HL-60/S4 treated with retinoic acid at 250 ng/mL for 4 days and 3 days (cell line): ENCODE data around the gene ELFN1.

Source experiments
- in situ Hi-C: fragments of 300-500 bp; cut with MboI; formaldehyde crosslinking; loops from 2 replicates; pipeline ENCODE4 v1.7.0; 2022; ENCODE audit warnings: low sequenced_read_pairs

The ELFN1 gene

DNA sequence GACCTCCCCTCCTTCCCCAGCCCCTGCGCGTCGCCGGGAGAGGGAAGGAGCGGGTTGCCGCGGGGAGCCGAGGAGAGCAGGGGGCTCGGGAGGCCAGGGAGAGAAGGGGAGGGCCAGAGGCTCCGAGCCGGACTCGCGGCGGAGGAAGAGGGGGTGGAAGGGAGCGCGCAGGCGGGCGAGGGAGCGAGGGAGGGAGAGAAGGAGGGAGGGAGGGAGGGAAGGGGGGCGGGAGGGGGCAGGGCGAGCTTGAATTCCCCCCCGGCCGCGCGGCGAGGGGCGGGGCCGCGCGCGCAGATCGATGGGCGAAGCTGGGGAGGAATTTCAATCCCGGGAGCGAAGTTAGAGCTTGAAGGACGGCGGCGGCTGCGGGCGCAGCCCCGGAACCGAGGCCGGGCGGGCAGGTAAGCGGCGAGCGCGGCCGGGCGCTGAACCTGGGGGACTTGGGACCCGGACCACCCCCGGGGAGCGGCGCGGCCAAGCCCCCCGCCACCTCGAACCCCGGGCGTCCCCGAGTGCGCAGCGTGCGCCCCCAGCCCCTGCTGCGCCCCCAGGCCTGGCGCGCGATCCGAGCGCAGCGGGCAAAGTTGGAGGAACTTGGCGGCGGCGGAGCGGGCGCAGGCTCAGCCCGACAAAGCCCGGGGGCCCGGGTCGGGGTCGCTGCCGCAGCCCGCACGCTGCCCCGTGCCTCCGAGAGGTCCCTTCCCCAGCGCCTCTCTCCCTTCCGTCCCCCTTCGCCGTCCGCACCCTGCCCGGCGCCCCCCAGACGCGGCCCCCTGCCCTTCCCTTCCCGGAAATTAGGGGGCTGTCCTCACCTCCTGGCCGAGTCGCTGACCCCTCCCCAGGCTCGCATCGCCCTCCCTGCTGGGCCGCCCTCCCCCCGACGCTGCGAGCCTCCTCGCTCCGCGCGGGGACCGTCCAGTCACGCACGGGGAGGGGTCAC lies at the start of gene ELFN1:
TSS of gene ELFN1 (plus strand) at position 324 of the 940 bp plus-strand sequence. CDS start 74,320 bp downstream, outside the sequence.
- in situ Hi-C loops, result no loop called here

DNA sequence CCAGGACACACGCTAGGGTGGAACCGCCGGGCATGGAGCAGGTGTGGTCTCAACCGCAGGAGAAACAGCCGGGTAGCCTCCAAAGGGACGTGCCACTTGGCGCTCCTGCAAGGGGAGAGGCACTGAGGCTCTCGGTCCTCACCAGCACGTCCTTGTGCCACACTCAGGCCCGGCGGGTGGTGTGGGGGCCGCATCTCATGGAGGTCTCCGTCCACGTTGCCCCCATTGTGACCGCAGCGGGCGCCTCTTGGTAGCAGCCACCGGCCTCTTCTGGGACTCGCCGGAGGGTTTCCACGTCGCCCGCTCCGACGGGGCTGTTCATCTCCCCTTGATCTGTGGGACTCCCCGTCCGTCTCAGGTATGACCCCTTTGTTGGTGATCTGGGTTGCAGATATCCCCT lies 49.2 kb upstream of the ELFN1 start:
- in situ Hi-C loops, result no loop called here

DNA sequence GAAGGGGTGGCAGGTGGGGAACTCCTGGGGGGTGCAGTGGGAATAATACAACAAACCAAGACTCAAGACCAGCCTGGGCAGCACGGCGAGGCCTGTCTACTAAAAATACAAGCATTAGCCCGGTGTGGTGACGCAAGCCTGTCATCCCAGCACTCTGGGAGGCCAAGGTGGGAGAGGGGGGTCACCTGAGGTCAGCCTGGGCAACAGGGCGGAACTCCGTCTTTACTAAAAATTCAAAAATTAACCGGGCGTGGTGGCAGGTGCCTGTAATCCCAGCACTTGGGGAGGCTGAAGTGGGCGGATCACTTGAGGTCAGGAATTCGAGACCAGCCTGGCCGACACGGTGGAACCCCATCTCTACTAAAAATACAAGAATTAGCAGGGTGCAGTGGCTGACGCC lies 48.4 kb upstream of the ELFN1 start:
- in situ Hi-C loops, result no loop called here

DNA sequence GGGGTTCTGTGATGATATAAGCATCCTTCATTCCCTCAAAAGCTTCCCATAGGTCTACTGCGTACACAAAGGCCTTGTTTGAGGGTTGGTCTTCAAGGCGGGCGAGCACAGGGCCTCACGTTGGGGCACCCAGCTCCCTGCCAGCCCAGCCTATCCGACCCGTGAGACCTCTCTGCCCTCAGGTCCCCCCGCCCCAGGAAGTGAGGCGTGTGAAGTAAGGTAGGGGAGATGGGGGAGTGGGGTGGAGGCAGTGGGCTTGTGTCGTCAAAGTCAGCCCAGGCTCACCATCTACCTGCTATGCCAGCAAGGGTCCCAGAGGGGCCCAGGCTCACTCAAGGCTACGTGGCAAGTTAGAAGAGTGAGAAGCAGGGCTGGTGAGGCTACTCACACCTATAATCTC lies 47.6 kb upstream of the ELFN1 start:
- in situ Hi-C loops, result no loop called here

DNA sequence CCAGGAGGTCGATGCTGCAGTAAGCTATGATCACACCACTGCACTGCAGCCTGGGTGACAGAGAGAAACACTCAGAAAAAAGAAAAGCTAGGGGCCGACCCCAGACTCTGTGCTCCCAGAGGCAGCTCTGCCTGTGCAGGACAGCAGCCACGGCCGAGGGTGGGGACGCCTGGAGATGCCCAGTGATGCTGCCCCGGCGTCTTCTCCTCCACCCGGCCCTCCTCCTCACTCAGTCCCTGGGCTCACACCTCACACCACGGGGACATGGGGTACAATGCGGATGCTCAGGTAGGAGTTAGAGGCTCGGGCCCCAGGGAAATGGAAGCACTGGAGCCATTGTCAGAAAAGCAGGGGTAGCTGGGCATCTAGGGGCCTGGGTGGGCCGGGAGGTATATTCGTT lies 46.3 kb upstream of the ELFN1 start:
- in situ Hi-C loops, result no loop called here

DNA sequence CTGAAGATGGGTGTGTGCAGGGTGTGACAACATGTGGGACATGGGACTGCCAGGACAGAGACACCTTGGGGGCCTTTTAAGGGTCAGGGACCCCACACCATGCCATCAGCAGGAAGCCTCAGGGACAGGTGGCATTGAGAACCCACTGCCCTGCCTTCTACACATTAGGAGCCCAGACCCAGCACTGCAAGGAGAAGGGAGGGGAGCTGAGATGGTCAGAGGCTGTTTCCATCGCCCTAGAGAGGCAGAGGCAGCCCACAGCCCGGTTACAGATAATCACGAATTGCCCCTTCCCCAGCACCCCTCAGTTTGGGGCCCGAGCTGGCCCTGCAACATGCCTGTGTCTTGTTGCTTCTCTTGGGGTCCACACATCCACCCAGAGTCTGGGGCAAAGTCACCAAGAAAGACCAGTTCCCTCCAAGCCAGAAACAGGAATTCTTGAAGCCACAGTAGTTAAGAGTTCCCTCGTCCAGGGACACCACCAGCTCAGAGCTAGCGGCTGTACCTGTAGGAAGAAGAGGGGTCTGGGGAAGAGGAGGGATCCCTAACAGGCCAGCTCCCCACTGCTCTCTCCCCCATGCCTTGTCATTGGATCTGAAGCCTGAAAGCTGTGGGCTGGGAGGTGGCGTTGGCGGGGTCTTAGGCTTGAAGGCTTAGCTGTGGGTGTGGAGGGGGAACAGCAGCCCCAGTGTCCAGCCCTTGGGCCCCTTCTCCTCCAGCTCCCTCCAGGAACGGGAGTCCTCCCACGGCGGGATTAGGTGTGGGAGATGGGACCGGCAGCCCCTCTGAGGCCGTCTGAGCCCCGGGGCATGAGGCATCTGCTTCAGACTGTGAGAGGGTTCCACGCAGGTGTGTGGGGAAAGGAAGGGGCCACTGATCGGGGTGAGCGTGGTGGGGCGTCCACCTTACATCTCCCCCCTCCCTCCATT lies 44.8 kb upstream of the ELFN1 start:
- in situ Hi-C loops, result no loop called here

DNA sequence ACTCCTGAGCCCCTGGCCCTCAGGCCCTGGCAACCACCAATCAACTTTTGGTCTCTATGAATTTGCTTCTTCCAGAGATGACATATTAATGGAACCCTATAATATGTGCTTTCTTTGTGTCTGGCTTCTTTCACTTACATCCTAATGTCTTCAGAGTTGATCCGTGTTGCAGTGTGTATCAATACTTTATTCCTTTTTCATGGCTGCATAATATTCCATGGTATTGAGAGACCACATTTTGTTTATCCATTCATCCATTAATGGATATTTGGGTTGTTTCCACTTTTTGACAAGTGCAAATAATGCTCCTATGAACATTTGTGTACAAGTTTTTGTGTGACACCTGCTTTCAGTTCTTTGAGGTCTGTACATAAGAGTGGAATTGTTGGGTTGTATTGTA lies 43.3 kb upstream of the ELFN1 start:
- in situ Hi-C loops, result no loop called here

DNA sequence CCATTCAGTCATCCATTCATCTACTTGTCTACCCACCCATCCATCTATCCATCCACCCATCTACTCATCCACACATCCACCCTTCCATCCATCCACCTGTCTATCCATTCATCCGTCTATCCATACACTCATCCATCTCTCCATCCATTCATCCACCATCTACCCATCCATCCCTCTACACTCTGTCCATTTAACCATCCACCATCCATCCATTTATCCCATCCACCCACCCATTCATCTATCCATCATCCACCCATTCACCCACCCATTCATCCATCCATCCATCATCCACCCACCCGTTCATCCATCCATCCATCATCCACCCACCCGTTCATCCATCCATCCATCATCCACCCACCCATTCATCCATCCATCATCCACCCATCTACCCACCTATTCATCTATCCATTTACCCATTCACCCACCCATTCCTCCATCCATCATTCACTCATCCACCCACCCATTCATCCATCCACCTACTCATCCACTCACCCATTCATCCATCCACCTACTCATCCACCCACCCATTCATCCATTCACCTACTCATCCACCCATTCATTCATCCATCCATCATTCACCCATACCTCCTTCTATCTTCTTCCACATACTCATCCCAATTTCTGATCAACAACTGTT lies 39.3 kb upstream of the ELFN1 start:
- in situ Hi-C loops, result no loop called here

DNA sequence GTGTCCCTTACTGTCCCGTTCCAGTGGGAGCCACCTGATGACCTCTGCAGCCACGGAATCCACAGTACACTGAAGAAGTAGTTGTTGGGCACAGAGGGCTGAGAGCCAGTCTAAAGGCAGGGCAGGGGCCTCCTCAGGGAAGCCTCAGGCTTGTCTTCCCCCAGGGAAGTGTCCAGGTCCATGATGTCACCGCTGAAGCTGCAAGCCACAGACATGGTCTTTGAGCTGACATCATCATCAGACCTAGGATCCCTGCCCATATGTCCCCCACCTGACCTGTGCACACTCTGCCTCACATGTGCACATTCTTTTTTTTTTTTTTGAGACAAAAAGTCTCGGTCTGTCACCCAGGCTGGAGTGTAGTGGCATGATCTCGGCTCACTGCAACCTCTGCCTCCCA lies 38.4 kb upstream of the ELFN1 start:
- in situ Hi-C loops, result no loop called here

DNA sequence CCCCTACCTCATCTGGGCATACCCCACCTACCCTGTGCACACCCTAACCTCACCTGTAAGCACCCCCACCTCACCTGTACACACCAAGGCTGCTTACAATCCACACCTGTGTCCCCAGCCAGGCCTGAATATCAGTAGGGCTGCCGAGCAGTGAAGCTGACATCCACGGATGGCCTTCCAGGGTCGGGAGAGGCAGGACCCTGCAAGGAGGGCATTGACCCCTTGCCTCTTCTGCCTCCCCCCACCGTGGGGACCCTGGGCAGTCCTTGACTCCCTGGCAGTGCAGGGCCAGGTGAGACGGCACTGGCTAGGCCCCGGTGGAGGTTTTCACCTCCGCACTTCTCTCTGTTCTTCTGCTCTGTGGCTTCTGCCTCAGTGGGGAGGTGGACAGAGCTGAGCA lies 37.6 kb upstream of the ELFN1 start:
- in situ Hi-C loops, result no loop called here

DNA sequence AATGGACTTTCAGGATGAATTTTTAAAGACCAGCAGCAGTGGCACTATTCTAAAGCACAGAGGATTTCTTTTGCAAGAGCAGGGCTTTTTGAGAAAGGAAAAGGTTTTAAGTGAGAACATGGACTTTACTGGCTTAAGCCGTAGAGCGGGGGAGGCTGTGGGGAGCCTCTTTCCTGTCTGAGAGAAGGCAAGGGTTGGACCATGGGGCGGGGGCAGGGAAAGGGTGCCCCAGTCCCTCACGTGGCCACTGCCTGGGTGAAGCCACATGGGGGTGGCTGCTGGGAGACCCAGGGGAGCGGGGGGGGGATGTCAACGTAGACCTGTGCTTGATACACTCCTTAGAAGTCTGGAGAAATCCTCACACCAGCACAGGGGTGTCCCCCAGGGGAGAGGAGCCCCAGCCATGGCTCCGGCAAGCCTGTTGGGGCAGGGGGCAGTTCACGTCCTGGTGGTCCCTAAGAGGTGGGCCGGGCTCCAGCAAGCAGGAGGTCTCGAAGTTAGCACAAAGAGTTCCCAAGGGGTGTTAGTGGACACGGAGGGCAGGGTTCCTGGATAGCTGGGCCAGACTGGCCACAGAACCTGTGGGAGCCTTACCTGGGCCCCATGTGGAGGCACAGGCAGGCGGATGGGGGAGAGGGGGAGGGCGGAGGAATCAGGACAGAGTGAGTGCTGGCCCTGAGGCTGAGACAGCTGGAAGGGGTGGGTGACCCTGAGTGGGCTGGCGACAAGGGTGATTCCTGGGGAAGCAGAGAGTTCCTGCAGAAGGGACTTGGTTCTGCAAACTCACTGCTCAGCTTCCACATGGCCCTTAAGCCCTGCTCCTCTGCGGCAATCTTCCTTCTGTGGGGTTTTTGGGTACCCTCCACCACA lies 36.9 kb upstream of the ELFN1 start:
- in situ Hi-C loops, result no loop called here

DNA sequence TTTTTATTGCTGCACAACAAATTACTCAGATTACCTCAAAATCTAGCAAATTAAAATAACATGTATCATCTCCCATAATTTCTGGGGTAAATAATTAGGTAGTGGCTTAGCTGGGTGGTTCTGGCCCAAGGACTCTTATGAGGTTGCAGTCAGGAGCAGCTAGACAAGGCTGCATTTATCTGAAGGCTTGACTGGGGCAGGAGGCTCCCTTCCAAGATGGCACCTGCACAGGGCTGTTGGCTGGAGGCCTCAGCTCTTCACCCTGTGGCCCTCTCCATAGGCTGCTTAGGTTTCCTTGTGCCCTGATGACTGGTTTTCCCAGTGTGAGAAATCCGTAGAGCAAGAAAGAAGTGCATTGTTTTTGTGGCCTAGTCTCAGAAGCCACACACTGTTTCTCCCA lies 34.7 kb upstream of the ELFN1 start:
- in situ Hi-C loops, result no loop called here

DNA sequence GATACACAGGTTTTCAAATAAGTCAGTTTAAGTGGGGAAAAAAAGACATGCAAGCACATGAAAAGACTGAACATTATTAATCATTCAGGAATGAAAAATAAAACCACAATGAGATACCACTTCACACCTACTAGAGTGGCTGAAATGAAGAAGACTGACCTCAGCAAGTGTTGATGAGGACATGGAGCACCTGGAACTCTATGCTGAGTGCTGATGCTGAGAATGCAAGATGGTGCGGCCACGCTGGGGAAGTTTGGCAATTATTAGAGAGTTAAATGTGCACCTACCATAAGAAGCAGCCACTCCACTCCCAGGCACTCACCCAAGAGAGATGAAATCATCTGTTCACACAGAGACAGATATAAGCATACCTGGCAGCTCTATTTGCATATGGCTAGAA lies 32.9 kb upstream of the ELFN1 start:
- in situ Hi-C loops, result no loop called here

DNA sequence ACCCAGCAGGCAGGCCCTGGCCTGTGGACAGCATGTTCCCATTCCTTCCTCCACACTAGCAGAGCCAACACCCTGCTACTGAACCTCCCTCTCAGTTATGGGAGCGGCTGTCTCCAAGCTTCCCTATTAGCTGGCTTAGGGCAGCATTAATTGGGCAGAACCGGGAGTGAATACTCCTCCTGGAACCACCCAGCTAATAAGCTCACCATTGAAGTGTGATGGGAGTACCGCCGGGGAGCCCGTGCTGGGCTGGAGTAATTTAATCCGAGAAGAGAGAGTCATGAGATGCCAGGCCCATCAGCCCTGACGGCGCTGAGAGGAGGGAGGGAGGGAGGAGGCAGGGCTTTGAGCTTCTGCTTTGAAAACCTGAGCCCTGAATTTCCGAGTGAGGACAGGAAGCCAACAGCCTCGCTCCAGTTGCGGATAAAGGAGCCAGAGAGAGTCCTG lies 31.8 kb upstream of the ELFN1 start:
- in situ Hi-C loops, result no loop called here

DNA sequence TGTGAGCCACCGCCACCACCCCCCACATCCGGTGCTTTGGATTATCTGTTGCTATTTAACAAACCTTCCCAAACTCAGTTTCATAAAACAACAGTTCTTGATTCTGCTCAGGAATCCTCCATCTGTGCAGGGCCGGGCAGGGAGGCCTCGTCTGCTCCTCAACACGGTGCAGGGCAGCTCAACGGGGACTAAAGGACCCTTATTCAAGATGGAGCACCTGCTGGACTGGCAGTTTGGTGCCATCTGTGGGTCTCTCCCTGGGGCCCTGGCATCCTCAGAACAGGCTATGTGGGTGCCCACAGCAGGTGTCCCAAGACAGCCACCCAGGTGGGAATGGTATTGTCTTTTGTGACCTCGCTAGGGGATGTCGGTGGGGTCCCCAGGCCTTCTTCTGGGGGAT lies 31.0 kb upstream of the ELFN1 start:
- in situ Hi-C loops, result no loop called here

DNA sequence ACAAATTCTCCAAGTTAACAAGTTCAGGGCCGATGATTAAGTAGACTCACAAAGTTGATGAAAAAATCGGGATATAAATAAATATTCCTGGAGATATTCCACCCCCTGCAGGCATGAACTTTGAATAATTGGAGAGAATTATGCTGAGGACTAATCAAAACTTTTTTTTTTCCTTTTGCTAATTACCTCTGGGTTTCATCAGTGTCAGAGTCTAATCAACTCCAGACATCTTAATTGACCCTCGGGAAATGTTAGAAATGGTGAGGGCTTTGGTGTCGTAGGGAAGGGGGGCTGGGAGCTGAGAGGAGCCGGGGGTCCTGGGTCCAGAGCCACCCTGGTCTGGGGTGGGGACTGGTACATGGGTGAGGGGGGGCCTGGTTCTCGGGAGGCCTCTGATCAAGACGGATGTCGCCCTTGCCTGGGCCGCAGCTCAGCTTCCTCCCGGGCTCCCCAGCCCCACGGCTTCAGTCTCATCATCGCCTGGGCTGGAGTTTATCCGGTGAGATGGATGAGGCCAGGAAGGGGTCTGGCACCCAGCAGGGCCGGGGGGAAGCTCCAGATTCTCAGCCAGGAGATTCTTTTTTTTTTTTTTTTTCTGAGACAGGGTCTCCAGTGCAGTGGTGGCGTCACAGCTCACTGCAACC lies 30.4 kb upstream of the ELFN1 start:
- in situ Hi-C loops, result no loop called here

DNA sequence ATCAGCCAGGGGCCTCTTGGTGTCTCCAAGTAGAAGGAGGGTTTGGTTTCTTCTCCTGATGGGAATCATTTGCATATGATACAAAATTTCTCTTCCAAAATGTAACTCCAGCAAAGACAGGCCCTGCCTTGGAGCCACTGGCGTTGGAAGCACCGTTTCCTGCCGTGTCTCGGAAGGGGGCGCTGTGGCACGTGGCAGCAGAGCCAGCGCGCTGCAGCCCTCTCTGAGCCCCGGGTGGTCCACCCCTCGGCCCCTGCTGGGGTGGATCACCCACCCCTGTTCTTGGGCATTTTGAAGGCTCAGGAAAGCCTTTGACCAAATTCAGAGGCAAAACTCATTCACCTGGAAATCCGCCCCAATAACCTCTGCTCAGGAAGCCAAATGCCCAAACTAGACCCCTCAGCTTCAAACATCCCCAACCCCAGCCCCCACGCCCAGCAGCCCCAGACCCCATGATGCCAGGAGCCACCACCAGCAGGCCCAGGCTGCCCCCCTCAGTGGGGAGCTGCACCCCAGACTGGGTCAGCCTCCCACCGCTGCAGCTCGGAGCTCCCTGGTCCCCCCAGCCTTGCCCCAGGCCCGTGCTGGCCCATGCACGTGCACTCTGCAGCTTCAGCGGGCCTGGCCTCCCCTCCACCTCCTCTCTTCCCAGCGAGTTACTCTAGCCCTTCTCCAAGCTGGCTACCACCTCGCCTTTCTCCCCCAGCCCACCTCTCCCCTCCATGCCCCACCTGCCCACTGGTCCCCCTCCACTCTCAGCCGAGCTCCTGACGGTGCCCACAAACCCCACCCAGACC lies 29.5 kb upstream of the ELFN1 start:
- in situ Hi-C loops, result no loop called here

DNA sequence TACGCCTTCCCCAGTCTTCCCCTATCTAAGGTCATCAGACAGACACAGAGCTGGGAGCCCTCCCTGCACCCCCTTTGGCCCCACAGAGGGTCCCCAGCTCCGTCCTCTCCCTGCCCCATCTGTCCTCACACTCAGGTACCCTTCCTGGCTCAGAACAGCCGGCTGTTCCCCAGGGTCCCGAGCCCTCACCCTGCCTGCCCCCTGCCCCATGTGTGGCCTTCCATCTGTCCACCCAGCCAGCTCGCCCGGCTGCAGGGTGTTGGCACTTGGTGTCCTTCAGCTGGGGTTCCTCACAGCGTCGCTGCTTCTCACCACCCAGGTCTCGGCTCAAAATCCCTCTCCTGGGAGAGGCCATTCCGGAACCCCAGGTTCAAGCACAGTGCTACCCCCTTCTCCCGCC lies 28.9 kb upstream of the ELFN1 start:
- in situ Hi-C loops, result no loop called here

DNA sequence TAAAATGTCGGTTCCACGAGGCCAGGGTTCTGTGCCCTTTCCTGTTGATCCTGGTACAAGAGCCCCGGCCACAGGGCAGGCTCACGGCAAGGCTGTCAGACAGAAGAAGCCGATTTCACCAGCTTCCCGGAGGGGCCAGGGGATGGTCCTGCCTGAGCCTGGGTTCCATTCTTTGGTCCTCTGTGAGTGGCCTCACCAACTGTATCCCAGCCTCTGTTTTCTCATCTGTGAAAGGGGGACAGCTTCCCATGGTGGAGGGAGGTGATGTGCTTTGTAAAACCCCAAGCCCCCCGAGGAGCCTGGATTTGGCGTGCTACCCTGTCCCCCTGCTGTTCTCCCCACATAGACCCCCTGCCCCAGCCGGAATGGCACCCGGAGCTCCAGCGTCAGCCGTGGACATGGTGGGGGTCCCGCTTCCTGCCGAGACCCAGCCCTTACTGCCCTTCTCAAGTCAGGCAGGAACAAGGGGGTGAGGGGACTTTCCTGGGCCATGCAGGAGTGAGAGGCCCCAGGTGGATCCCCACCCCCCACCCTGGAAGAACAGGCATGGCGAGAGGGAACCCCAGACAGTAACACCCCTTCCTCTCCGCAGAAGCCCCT lies 28.3 kb upstream of the ELFN1 start:
- in situ Hi-C loops, result no loop called here
